AG08395 (cell line): ENCODE results near the gene DNAJB2.
"Not testable (repeated sequence)": the region's sequence is repeated elsewhere in the genome, so short reads cannot be mapped to it uniquely, and the experiment has no call there.

Experiments used
- DNase-seq: peaks from one replicate; pipeline ENCODE4 v3.0.0; 2012; ENCODE audit warnings: mixed read lengths, low spot score

The DNAJB2 gene

GRCh38 chr2:219302412-219302968 is 23.3 kb downstream of the DNAJB2 start:
- no peak for DNase-seq

GRCh38 chr2:219304223-219304622 is 25.1 kb downstream of the DNAJB2 start:
- DNase-seq, result no peak

GRCh38 chr2:219306047-219306446 is 26.9 kb downstream of the DNAJB2 start:
- DNase-seq, result no peak

- DNase-seq, result peak; percentile 80
These were observed 29.3 kb downstream of the DNAJB2 start for GRCh38 chr2:219308142-219309101.

GRCh38 chr2:219309278-219309677 is 30.1 kb downstream of the DNAJB2 start, which contains the start of gene PTPRN:
Gene PTPRN, minus strand, starts transcription at chr2:219309401. Its CDS starts 69 bp downstream, at chr2:219309332.
- no peak for DNase-seq

- not testable (repeated sequence) for DNase-seq
These were observed 33.6 kb downstream of the DNAJB2 start for GRCh38 chr2:219312683-219313263.

GRCh38 chr2:219314804-219315468 is 35.8 kb downstream of the DNAJB2 start:
- DNase-seq, result no peak

- DNase-seq, result no peak
These were observed 44.3 kb downstream of the DNAJB2 start for GRCh38 chr2:219323434-219323833.

GRCh38 chr2:219325136-219325535 is 46.0 kb downstream of the DNAJB2 start:
- DNase-seq, result no peak

GRCh38 chr2:219325657-219326315 is 46.6 kb downstream of the DNAJB2 start:
- DNase-seq, result no peak

GRCh38 chr2:219327719-219328118 is 48.6 kb downstream of the DNAJB2 start:
- DNase-seq, result no peak

GRCh38 chr2:219331560-219332213 is 52.5 kb downstream of the DNAJB2 start:
- peak; percentile 64 for DNase-seq

- no peak for DNase-seq
These were observed 53.4 kb downstream of the DNAJB2 start, which contains the start of gene RESP18 for GRCh38 chr2:219332542-219332941. Gene RESP18, minus strand, starts transcription at chr2:219332744.

- DNase-seq, result no peak
These were observed 54.9 kb downstream of the DNAJB2 start for GRCh38 chr2:219334076-219334475.

- DNase-seq, result no peak
These were observed 56.2 kb downstream of the DNAJB2 start for GRCh38 chr2:219335373-219335786.
